HG03159 (cell line): Measurements from ENCODE around the gene GALNT18.

ENCODE experiments used
- ATAC-seq: cut with Tn5 transposase; IDR thresholded peaks from one replicate; pipeline ENCODE4 v1.9.1; 2021; ENCODE audit warnings: mild to moderate bottlenecking, moderate library complexity; ENCODE audit not compliant: unreplicated experiment

Gene GALNT18

DNA sequence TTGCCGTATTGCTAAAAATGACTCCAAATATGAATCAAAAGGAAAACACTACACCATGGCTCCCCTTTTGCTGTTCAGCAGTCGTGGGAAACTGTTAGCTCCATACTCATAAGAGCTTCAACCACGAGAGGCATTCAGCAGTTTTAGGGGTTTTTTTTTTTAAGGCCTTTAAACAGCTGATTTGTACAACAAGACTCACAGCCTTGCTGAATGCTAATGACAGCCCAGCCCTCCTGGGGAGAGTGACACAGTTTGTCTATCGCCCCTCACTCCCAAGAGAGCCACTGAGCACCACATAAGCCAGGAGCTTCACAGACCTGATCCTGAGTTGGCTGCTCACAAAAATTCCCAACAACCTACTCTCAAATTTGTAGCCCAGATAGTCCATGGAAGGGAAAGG is 32.4 kb downstream of the GALNT18 start:
- ATAC-seq = no peak

GRCh38 chr11:11588891-11589290 is 32.9 kb downstream of the GALNT18 start:
- ATAC-seq = no peak

DNA sequence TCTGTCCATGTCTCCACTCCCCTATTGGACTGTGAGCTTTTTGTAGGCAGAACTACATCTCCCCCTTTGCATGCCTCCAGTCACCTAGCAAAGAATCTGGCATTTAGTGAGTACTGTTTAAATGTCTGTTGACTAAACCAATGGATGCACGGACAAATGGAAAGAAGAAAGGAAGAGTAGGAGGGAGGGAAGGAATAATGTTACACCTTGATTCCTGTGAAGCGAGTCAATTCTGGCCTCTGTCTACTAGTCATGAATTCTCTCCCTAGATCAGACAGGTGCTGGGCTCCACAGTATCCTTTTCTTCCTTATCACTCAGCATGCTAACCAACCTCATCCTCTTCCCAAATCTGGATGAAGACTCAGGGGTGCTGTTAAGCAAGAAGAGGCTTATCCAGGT is 33.6 kb downstream of the GALNT18 start:
- no peak for ATAC-seq

DNA sequence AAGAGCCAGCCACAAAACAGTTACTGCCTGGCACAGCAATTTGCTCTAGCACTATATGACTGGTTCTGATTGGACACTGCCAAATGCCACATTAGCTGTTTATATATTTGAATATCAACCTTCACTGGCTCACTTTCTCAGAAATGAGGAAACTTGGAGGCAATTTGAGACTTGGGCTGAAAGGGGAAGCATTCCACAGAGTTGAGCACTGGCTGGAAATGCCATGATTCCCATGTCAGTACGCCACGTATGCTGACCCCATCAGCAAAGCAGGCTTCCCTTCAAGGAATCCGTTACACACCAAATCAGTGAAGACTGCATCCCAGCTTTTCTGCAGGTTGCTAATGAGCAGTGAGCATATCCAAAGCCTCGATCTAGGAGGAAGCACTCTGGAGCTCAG is 34.7 kb downstream of the GALNT18 start:
- no peak for ATAC-seq

- no peak for ATAC-seq
Observed at GRCh38 chr11:11586465-11586864, 35.3 kb downstream of the GALNT18 start.

- ATAC-seq = no peak
Observed at GRCh38 chr11:11584937-11585336, 36.9 kb downstream of the GALNT18 start.

DNA sequence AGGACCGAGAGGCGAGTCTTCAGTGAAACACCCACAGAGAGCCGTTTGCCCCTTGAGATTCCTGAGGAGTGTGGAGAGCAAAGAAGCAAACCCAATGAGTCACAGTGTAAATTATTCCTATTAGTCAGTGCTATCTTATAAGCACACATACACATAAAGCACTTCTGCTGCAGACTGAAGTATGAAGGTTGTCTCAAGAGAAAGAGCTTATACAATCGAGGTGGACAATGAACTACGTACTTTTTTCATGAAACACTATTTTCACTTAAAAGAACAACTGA is 37.3 kb downstream of the GALNT18 start:
- ATAC-seq = no peak

DNA sequence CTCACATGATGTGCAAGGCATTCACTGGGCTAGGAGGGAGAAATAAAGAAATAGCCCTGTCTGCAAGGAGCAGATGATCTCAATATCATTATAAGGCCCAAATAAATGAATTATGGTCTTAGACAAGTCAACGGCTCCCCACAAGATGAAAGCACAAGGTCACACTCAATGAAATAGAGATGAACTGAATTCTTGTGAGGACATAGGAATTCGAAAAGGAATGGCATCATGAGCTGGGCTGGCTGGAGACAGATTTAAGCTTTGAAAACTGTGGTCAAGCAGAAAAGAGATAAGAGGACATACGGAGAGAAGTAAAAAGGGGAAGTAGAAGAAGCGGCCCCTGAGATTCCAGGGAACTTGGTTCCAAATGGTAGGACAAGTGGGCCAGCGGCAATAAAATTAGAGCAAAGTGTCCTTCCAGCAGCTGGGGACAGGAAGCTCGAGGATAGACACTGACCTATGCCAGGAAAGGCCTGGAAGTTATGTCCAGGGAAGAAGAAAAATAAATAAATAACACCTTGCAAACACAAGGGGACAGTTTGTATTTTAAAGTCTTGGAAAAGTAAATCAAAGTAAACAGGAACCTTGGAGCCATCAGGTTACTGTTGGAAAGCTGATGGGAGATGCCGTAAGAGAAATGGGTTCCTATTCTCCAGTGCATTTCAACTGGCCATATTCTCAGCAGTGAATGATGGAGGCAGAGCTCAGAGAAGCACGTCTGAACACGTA is 37.8 kb downstream of the GALNT18 start:
- ATAC-seq = no peak

GRCh38 chr11:11582011-11582701 is 39.6 kb downstream of the GALNT18 start:
- ATAC-seq = no peak

DNA sequence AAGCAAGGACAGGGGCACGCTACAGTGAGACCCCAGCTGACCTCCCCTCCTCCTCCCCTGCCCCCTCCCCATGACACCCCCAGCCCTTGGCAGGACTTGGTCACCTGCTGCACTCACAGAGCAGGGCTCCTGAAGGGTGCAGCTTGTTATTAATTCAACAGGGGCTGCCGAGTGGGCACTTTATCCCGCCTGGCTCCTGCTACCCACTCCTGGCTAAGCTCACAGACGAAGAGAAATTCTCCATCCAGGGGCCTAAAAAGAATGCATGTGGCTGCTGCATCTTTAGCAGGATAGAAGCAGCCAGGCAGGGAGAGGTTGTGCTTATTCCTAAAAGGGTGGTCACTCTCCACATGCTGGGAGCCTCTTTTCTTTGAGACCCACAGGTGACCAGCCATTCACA is 40.3 kb downstream of the GALNT18 start:
- ATAC-seq = no peak

GRCh38 chr11:11580841-11581411 is 40.9 kb downstream of the GALNT18 start:
- ATAC-seq = no peak

GRCh38 chr11:11580012-11580411 is 41.8 kb downstream of the GALNT18 start:
- no peak for ATAC-seq

DNA sequence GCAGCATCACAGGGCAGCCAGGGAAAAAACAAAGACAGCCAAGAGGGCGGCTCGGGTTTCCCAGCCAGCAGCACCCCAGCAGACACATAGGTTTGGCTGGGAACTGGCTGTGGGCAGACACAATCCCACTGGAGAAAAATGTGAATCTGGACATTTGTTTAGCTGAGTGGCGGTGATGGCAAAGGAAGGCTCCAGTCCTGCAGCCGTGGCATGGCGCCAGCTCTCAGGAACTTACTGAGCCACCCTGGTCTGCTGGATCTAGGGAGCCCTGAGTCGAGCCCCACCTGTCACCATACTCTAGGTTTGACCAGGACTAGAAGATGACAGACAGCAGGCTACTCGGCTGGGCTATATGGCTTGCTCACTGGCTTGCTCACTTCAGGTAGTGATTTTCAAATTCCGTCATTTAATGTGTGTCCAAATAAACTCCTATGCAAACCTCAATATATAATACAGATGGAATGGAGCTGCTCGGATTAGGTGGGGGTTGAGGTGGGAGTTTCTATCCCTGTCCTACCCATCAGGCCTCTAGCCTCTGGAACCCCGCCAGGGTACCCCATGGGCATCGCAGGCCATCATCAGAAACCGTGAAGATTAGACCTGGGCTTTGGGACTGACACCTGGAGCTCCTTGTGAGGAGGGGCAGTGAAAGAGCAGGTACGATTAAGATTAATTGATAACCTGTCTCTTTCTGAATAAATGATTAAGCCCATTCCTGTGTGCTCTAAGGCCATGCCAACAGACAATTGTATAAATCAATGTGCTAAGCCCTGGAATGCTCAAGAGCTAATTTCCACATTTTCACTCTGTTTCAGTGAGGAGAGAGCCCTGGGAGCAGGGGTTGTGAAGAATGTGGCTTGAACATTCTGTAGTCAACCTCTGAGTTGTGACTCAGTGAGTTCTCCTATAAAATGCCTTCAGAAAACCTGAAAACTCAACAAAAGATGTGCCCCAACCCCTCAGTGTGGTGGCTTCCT is 42.5 kb downstream of the GALNT18 start:
- ATAC-seq = no peak

DNA sequence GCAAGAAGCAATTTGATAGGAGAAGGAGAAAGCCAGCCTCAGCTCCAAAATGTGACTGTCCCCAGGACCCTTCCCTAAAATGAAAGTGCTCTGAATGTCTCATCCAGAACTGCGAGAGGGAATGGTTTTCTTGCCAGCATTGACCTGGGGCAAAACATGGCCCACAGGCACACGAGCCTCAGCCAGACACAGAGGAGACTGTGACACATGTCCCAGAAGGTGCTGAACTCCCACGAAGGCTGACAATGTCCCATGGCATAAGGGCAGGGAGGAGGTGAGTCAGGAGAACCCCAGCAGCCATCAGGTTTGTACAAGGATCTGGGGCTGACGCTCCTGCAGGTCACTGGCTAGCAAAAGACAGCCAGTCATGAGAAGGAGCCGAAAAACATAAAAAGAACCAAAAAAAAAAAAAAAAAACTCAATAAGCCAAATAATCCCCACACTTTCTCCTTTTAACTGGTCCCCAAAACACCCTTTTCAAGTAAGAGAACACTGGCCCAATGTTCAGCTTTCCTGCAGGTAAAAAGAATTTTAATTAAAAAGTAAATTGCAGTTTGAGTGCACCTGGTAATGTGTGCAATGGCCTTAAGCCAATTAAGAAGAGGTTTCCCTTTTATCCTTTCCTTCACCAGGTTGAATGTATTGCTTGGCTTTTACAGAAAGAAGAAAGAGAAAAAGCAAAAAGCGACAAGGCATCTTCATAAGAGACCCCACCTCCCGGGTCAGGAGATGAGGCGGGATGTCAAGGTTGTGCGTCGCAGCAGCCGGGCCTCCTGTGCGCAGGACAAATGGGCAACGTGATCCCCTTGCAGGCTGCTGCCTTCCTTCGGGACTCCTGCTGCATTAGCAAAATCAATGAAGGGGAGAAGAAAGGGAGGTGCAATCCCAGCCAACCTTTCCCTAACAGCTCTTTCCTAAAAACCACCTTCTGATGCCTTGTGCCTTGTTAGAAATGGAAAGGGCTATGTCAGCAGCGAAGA is 43.6 kb downstream of the GALNT18 start:
- ATAC-seq = no peak

DNA sequence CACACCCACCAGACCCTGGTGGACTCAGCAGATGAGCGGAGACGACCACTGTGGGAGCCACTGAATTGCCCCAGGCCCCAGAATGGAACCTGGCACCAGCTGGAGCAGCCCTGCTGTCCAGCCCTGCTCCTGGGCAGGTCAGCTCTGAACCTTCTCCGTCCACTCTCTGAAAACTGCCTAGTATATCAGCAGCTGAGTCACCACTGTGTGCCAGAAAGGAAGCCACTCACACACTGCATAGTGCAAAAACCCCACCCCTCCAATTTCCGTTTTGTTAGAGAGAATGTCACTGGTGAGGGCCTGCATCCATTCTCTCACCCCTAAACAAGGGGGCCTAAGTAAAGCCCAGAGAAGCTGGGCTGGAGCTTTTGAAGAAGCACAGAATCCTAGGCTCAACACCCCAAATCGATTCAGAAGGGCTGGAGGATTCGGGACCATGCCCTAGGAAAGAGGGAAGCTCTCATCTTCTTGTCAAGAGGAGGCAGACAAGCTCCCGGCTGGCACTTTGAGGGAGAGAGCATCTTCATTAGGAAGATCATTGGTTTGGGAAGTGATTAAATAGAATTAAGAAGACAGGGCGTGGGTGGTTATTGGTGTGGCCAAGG is 44.5 kb downstream of the GALNT18 start:
- ATAC-seq = no peak

DNA sequence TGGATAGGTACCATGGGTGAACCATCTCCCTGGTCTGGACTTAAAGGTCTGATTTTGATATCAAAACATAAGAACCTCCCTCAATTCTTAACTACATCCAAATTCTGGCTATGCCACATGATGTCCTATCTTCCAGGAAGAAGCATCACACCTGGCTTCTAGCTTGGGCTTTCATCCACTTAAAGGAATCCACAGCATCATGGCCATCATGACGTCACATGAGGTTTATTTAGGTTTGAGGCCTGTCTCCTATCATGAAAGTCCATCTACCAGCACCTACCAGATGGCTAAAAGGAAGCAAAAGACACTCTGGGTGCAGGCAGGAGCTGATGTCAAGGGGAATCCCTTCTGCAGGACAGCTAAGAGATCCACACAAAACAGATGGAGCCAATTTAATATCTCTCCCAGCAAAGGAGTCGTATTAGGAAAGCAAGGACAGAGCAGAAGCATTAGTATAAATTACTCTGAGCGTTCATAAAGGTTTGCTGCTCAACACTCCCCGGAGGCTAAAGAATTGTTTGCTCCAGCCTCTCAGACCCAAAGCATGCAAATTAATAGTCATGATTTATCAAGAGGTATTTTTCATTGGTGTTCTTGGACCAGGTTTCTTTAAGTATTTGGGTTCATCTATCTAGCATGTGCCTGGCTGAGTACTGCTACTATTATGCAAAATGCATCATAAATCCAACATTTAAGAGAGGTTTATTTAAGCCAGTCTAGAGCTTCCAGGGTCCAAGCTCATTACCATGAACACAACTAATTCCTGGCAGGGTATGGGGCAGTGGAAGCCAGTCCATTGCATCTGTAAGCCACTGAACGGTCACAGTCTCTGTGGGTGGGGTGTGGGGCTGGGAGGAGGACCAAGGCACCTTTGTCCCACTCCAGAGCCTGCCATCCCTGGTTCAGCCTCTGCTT is 47.2 kb downstream of the GALNT18 start:
- ATAC-seq = no peak

- ATAC-seq = no peak
Observed at GRCh38 chr11:11572386-11572785, 49.4 kb downstream of the GALNT18 start.

DNA sequence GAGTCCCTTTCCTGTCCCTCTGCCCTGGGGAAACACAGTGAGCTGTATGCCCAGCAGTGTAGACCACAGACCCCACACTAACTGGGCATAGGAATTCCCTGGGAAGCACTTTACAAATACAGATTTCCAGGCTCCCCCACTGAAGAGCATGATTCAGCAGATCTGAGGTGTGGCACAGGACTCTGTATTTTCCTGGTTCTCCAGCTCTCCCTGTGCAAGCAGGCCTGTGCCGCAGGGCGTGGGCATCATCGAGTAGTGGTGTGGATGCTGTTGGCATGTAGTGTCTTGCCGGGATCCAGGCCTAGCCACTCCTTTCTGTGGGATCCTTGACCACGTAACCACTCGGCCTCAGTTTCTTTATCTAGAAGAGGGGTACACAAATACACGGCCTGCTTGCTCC is 49.9 kb downstream of the GALNT18 start:
- no peak for ATAC-seq

DNA sequence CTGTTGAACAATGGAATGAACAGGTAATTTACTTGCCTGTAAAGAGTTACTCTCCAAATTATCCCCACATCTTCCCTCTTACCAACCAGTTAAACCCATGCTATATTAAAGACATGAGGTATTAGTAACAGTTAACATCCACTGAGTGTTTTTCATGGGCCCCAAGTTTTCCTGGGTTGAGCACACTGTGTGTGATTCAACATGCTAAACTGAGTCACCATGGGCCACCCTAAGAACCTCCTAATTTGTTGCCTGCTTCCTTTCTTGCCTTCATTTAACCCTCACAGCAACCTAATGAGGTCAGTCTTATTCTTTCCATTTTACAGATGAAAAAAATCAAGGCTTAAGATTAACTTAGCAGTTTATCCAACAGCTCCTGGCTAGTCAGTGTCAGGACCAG is 51.0 kb downstream of the GALNT18 start:
- ATAC-seq = no peak
